K562 (cell line): ENCODE measurements around the gene GIPR. TPM values are rescaled to one million over a fixed set of nuclear protein-coding genes. Genes with fewer than 3 reads are reported as not detected.

ENCODE experiments used
- ASH1L ChIP-seq: fragments of 450-650 bp; IDR thresholded peaks from 2 replicates; pipeline ENCODE4 v1.6.1; 2018; ENCODE audit warnings: borderline replicate concordance, mild to moderate bottlenecking, low read depth; ENCODE audit not compliant: partially characterized antibody
- BRD9 ChIP-seq: fragments of 450-650 bp; IDR thresholded peaks from 2 replicates; pipeline ENCODE4 v1.6.1; 2018; ENCODE audit warnings: low read depth; ENCODE audit not compliant: partially characterized antibody
- ELF4 ChIP-seq: fragments of 450-650 bp; formaldehyde crosslinking; IDR thresholded peaks from 2 replicates; pipeline ENCODE4 v1.4.0; 2022; ENCODE audit warnings: missing genetic modification characterization
- KDM5B ChIP-seq: fragments of 200-600 bp; sonication (generic); IDR thresholded peaks from 2 replicates; pipeline ENCODE4 v1.6.1; 2012; ENCODE audit warnings: low read depth, mild to moderate bottlenecking, moderate library complexity, low read length, control low read depth, inconsistent platforms; ENCODE audit not compliant: insufficient replicate concordance
- L3MBTL2 ChIP-seq: fragments of 450-650 bp; IDR thresholded peaks from 2 replicates; pipeline ENCODE4 v1.6.1; 2016; ENCODE audit warnings: mild to moderate bottlenecking, moderate library complexity
- MBD2 ChIP-seq: sonication (generic); IDR thresholded peaks from 2 replicates; pipeline ENCODE4 v1.6.1; 2016; ENCODE audit warnings: low read depth, borderline replicate concordance
- NFRKB ChIP-seq: fragments of 450-650 bp; IDR thresholded peaks from 2 replicates; pipeline ENCODE4 v1.6.1; 2016; ENCODE audit warnings: low read depth
- PML ChIP-seq: IDR thresholded peaks from 2 replicates; pipeline ENCODE4 v1.6.1; 2012; ENCODE audit warnings: low read length, inconsistent platforms
- SIN3A ChIP-seq, 2 experiments: fragments of 150-350 bp in 1 of 2; IDR thresholded peaks; 2 replicates each; pipeline ENCODE4 v1.6.1; 2011 to 2016; ENCODE audit warnings: borderline replicate concordance in 2 of 2, low read depth in 2 of 2, low read length in 2 of 2, mild to moderate bottlenecking in 2 of 2, moderate library complexity in 2 of 2; ENCODE audit not compliant: control insufficient read depth in 1 of 2
- ZNF561 ChIP-seq: fragments of 450-650 bp; formaldehyde crosslinking; conservative IDR thresholded peaks from 2 replicates; pipeline ENCODE4 v1.4.0; 2020; ENCODE audit warnings: mild to moderate bottlenecking, moderate library complexity
- polyA plus RNA-seq, 8 experiments: library from polyadenylated mRNA; depleted of rRNA in 4 of 8; stranded (reverse) in 5 of 8; unstranded in 3 of 8; fragments of >200 nt; fragmentation: Nextera tagmentation in 2 of 8; fragmentation: Illumina TruSeq in 1 of 8; extraction: Ambion mirVana in 2 of 8; extraction: Trizol in 1 of 8; gene quantifications; 2 replicates each; pipeline versions ENCODE4 v1.2.1 to v1.2.3, GENCODE V29; 2011 to 2014; ENCODE audit warnings: inconsistent platforms in 1 of 8, missing spikeins in 1 of 8
- total RNA-seq, 7 experiments: library from RNA; depleted of rRNA in 6 of 7; stranded (reverse); fragments of >200 nt in 6 of 7; fragmentation: Illumina TruSeq in 2 of 7; extraction: Trizol in 2 of 7; gene quantifications; 2 replicates each; pipeline versions ENCODE4 v1.2.1 to v1.2.3, GENCODE V29; 2011 to 2021; ENCODE audit warnings: low replicate concordance in 1 of 7
- TF ChIP-seq, protein P1 (sequence below): fragments of 450-650 bp; IDR thresholded peaks from 2 replicates; pipeline ENCODE4 v1.6.1; 2016; ENCODE audit warnings: borderline replicate concordance
- TF ChIP-seq, protein P2 (sequence below): fragments of 450-650 bp; IDR thresholded peaks from 2 replicates; pipeline ENCODE4 v1.6.1; 2018; ENCODE audit not compliant: partially characterized antibody
- TF ChIP-seq, protein P3 (sequence below): sonication (generic); formaldehyde crosslinking; IDR thresholded peaks from 2 replicates; pipeline ENCODE4 v1.8.0; 2022; ENCODE audit warnings: missing genetic modification reagents, mild to moderate bottlenecking, moderate library complexity, borderline replicate concordance
- TF ChIP-seq, protein P4 (sequence below), 2 experiments: fragments of 450-650 bp; conservative IDR thresholded peaks; 2 replicates each; pipeline ENCODE4 v1.6.1; 2017; ENCODE audit warnings: mild to moderate bottlenecking in 2 of 2, moderate library complexity in 2 of 2
- TF ChIP-seq, protein P5 (sequence below), 3 experiments: fragments of 200-800 bp in 1 of 3; sonication (Bioruptor generic) in 1 of 3; sonication (generic) in 1 of 3; formaldehyde crosslinking in 1 of 3; IDR thresholded peaks; 2 replicates each; pipeline versions ENCODE4 v1.6.1 to v1.8.0; 2016 to 2022; ENCODE audit warnings: mild to moderate bottlenecking in 2 of 3, missing compliant biosample characterization in 2 of 3, missing genetic modification characterization in 2 of 3, missing genetic modification reagents in 1 of 3

GIPR gene
- total and polyA plus RNA-seq, 9 of the 15 experiments (the other 6 are each of a cell fraction or from before 2014, with no cell fraction given): 2.2 to 26.8 (median 12.7) TPM

DNA sequence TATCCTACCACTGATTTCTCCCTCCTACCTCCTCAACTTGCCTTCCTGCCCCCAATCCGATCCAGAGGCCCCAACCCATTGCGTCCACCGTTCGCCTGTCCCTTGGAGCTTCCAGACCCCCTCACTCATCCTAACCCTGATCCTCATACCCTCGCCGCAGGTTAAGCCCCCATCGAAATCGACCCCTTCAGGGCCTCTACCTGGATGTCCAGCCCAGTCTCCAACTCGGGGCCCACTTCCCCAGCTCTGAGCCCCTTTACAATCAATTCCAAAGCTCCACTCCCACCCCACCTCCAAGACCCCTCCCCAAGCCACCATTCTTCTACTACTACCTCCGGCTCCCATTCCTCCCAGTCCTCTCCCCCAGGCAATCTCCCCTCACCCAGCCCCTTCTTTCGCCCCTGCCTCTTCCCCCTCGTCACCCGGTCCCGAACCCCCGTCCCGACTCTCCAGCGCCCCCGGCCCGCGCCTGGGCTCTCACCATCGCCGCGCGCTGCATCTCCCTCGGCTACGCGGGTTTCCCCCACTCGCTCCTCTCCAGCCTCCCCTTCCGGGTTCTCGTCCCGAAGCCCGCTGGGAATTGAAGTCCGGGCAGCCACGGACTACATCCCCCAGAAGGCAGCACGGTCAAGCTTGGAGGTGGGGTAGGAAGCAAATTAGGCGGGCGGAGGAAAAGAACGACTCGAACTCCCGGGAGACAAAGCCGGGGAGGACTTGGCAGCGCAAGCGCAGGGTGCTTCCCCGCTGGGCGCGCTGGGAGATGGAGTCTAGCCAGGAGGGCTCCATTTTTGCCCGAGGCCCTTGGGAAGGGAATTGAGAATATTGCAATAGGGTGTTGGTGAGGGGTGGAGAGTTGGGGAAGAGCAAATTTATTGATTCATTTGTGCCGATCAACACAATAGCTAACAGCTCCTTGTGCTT, 62.6 kb downstream of the GIPR start, which contains the start of gene FBXO46 (continued):
- TF ChIP-seq, protein P1, sequence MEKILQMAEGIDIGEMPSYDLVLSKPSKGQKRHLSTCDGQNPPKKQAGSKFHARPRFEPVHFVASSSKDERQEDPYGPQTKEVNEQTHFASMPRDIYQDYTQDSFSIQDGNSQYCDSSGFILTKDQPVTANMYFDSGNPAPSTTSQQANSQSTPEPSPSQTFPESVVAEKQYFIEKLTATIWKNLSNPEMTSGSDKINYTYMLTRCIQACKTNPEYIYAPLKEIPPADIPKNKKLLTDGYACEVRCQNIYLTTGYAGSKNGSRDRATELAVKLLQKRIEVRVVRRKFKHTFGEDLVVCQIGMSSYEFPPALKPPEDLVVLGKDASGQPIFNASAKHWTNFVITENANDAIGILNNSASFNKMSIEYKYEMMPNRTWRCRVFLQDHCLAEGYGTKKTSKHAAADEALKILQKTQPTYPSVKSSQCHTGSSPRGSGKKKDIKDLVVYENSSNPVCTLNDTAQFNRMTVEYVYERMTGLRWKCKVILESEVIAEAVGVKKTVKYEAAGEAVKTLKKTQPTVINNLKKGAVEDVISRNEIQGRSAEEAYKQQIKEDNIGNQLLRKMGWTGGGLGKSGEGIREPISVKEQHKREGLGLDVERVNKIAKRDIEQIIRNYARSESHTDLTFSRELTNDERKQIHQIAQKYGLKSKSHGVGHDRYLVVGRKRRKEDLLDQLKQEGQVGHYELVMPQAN: peak; percentile 80
- TF ChIP-seq ZNF561 (CRISPR knock-in tag) (no peak), PML (peak; percentile 59; the same call in 1 of the 2 replicates), SIN3A (IDR thresholded peaks at IDR 0.05; ENCODE audit: borderline replicate concordance in 2 of 2, control insufficient read depth in 1 of 2, low read depth in 2 of 2, low read length in 2 of 2) (peak; percentile 39 to 50; a peak in 1 of 4 replicates), KDM5B (peak; percentile 69), NFRKB (peak; percentile 94; the same call in 1 of the 2 replicates), ASH1L (peak; percentile 28), MBD2 (peak; percentile 88; the same call in 1 of the 2 replicates), L3MBTL2 (peak; percentile 32; the same call in 1 of the 2 replicates), ELF4 (CRISPR knock-in tag) (peak; percentile 40; the same call in 1 of the 2 replicates), BRD9 (peak; percentile 11)
- TF ChIP-seq, protein P2, sequence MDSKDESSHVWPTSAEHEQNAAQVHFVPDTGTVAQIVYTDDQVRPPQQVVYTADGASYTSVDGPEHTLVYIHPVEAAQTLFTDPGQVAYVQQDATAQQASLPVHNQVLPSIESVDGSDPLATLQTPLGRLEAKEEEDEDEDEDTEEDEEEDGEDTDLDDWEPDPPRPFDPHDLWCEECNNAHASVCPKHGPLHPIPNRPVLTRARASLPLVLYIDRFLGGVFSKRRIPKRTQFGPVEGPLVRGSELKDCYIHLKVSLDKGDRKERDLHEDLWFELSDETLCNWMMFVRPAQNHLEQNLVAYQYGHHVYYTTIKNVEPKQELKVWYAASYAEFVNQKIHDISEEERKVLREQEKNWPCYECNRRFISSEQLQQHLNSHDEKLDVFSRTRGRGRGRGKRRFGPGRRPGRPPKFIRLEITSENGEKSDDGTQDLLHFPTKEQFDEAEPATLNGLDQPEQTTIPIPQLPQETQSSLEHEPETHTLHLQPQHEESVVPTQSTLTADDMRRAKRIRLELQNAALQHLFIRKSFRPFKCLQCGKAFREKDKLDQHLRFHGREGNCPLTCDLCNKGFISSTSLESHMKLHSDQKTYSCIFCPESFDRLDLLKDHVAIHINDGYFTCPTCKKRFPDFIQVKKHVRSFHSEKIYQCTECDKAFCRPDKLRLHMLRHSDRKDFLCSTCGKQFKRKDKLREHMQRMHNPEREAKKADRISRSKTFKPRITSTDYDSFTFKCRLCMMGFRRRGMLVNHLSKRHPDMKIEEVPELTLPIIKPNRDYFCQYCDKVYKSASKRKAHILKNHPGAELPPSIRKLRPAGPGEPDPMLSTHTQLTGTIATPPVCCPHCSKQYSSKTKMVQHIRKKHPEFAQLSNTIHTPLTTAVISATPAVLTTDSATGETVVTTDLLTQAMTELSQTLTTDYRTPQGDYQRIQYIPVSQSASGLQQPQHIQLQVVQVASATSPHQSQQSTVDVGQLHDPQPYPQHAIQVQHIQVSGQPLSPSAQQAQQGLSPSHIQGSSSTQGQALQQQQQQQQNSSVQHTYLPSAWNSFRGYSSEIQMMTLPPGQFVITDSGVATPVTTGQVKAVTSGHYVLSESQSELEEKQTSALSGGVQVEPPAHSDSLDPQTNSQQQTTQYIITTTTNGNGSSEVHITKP: peak; percentile 59
- TF ChIP-seq, protein P3, sequence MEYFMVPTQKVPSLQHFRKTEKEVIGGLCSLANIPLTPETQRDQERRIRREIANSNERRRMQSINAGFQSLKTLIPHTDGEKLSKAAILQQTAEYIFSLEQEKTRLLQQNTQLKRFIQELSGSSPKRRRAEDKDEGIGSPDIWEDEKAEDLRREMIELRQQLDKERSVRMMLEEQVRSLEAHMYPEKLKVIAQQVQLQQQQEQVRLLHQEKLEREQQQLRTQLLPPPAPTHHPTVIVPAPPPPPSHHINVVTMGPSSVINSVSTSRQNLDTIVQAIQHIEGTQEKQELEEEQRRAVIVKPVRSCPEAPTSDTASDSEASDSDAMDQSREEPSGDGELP (CRISPR knock-in tag): peak; percentile 80
- TF ChIP-seq, protein P4, sequence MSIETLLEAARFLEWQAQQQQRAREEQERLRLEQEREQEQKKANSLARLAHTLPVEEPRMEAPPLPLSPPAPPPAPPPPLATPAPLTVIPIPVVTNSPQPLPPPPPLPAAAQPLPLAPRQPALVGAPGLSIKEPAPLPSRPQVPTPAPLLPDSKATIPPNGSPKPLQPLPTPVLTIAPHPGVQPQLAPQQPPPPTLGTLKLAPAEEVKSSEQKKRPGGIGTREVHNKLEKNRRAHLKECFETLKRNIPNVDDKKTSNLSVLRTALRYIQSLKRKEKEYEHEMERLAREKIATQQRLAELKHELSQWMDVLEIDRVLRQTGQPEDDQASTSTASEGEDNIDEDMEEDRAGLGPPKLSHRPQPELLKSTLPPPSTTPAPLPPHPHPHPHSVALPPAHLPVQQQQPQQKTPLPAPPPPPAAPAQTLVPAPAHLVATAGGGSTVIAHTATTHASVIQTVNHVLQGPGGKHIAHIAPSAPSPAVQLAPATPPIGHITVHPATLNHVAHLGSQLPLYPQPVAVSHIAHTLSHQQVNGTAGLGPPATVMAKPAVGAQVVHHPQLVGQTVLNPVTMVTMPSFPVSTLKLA (conservative IDR thresholded peaks at IDR 0.05): peak; percentile 47 to 75; a peak in 3 of 4 replicates
- TF ChIP-seq, protein P5, sequence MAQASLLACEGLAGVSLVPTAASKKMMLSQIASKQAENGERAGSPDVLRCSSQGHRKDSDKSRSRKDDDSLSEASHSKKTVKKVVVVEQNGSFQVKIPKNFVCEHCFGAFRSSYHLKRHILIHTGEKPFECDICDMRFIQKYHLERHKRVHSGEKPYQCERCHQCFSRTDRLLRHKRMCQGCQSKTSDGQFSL (CRISPR knock-in tag; IDR thresholded peaks at IDR 0.05): no peak
- TF ChIP-seq, protein P5 (tag; IDR thresholded peaks at IDR 0.05): peak in 1 of 2 experiments; percentile 37; a peak in 1 of 4 replicates
